Memory B cell (primary cell): ENCODE data around the gene KRTAP10-8.
A peak's percentile ranks its signal among the peaks of the same experiment; 100 is the strongest.
"Not testable (repeated sequence)": the region's sequence is repeated elsewhere in the genome, so short reads cannot be mapped to it uniquely, and the experiment has no call there.

Source experiments
- ATAC-seq: fragments of 150-1000 bp; cut with Tn5 transposase; 2 replicates; pipeline ENCODE4 v1.10.0; 2021; ENCODE audit warnings: low read depth, mild to moderate bottlenecking, moderate library complexity
- DNase-seq, 2 donors: peaks; one replicate each; pipeline ENCODE4 v3.0.0; 2022; ENCODE audit warnings: low spot score in 2 of 2
- H3K27ac Mint-ChIP-seq: one replicate; pipeline ENCODE4 v1.8.0; 2022; ENCODE audit warnings: mild to moderate bottlenecking, moderate library complexity, mixed read lengths
- H3K27me3 Mint-ChIP-seq: one replicate; pipeline ENCODE4 v1.8.0; 2022; ENCODE audit warnings: mixed read lengths
- H3K36me3 Mint-ChIP-seq: one replicate; pipeline ENCODE4 v1.8.0; 2022; ENCODE audit warnings: mild to moderate bottlenecking, mixed read lengths
- H3K4me1 Mint-ChIP-seq: one replicate; pipeline ENCODE4 v1.8.0; 2022; ENCODE audit warnings: mixed read lengths
- H3K4me3 Mint-ChIP-seq: one replicate; pipeline ENCODE4 v1.8.0; 2022; ENCODE audit warnings: mild to moderate bottlenecking, moderate library complexity, mixed read lengths
- H3K9me3 Mint-ChIP-seq: one replicate; pipeline ENCODE4 v1.8.0; 2022; ENCODE audit warnings: mixed read lengths

KRTAP10-8 gene

GRCh38 chr21:44657635-44658540 lies 46.0 kb downstream of the KRTAP10-8 start, which contains the start of gene KRTAP12-3:
Gene KRTAP12-3, plus strand, starts transcription at chr21:44657932. Its CDS starts 48 bp downstream, at chr21:44657980.
- no peak for DNase-seq
- peaks cover 7% of the 10 kb centered on the region for H3K4me1 Mint-ChIP-seq
- peaks cover 10% of the 10 kb centered on the region for H3K27me3 Mint-ChIP-seq
- H3K27ac Mint-ChIP-seq: no peak within 1 kb of the TSS
- peak within 1 kb of the TSS; percentile 46 for H3K4me3 Mint-ChIP-seq
- H3K36me3 Mint-ChIP-seq: peaks cover 1% of the 10 kb centered on the region
- ATAC-seq: peak; percentile 53
- H3K9me3 Mint-ChIP-seq: peaks cover 15% of the 10 kb centered on the region

DNA sequence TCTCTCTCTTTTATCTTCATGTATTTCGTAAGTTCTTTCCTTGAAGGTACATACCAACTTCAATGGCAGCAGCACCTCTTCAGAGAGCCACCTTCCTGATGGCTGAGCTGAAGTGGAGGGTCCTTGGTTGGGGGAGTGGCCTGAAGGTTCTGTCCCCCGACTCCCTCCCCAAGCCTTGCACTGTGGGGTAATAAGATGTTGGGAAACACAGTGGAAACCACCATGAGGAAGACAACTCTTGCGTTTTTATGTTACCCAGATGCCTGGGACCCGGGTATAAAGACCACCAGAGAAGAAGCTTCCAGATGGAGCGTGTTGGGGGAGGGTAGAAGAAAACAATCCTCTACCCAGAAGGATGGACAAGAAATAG lies 46.6 kb downstream of the KRTAP10-8 start:
- no peak for ATAC-seq
- Mint-ChIP-seq H3K9me3 (peaks cover 15% of the 10 kb centered on the region), H3K27ac (no peak overlapping the region), H3K4me1 (peaks cover 7% of the 10 kb centered on the region), H3K4me3 (no peak overlapping the region), H3K27me3 (peaks cover 10% of the 10 kb centered on the region), H3K36me3 (peaks cover 1% of the 10 kb centered on the region)
- no peak for DNase-seq

- Mint-ChIP-seq H3K9me3 (peaks cover 15% of the 10 kb centered on the region), H3K4me3 (no peak overlapping the region), H3K36me3 (peaks cover 1% of the 10 kb centered on the region), H3K27ac (no peak overlapping the region), H3K27me3 (peaks cover 10% of the 10 kb centered on the region), H3K4me1 (peaks cover 7% of the 10 kb centered on the region)
- DNase-seq: no peak
- ATAC-seq: no peak
Observed at GRCh38 chr21:44658913-44659595, 47.2 kb downstream of the KRTAP10-8 start.

- H3K36me3 Mint-ChIP-seq, H3K4me3 Mint-ChIP-seq, ATAC-seq, H3K4me1 Mint-ChIP-seq, DNase-seq, H3K27ac Mint-ChIP-seq: not testable (repeated sequence)
- Mint-ChIP-seq H3K27me3 (peaks cover 14% of the 10 kb centered on the region), H3K9me3 (peaks cover 12% of the 10 kb centered on the region)
Observed at GRCh38 chr21:44661567-44661966, 49.7 kb downstream of the KRTAP10-8 start.
